B cell (primary cell): ENCODE measurements around the gene GRIK3. TPM values are rescaled to one million over a fixed set of nuclear protein-coding genes. Genes with fewer than 3 reads are reported as not detected.

Experiments used
- ATAC-seq: fragments of 200-7000 bp; cut with Tn5 transposase; one replicate; pipeline ENCODE4 v1.10.0; 2021; ENCODE audit warnings: low read depth, mild to moderate bottlenecking, moderate number of reproducible peaks, moderate library complexity
- CTCF ChIA-PET: fragments of 350-600 bp; sonication (Branson Sonifier 250); formaldehyde crosslinking; loops from one replicate; lab custom pipeline; 2021; ENCODE audit warnings: antibody characterized with exemption, inconsistent platforms; lab: Charles Lee
- POLR2A ChIA-PET: fragments of 350-600 bp; sonication (Branson Sonifier 250); formaldehyde crosslinking; loops from one replicate; lab custom pipeline; 2021; ENCODE audit warnings: antibody characterized with exemption; lab: Charles Lee
- DNase-seq: peaks from one replicate; pipeline ENCODE4 v3.0.0; 2013
- H2AFZ ChIP-seq: 2 replicates; pipeline ENCODE4 v1.6.1; 2012; ENCODE audit warnings: mild to moderate bottlenecking, low read depth, low read length; ENCODE audit not compliant: insufficient read depth, poor library complexity, severe bottlenecking
- H3K27ac ChIP-seq, 2 donors: 1 replicate in 1 of 2; 2 replicates in 1 of 2; pipeline ENCODE4 v1.5.1; 2012 to 2013; ENCODE audit warnings: low read length in 2 of 2, mild to moderate bottlenecking in 2 of 2, moderate library complexity in 1 of 2
- H3K27me3 ChIP-seq, 4 experiments: fragments of 200-600 bp in 1 of 4; sonication (generic) in 1 of 4; replicated peaks in 1 of 4; 1 replicate in 2 of 4; 2 replicates in 2 of 4; pipeline versions ENCODE4 v1.6.1 to v1.7.0; 2013 to 2016; ENCODE audit warnings: low read length in 3 of 4, mild to moderate bottlenecking in 2 of 4, mixed read lengths in 1 of 4, moderate library complexity in 1 of 4; ENCODE audit not compliant: insufficient read depth in 4 of 4, control insufficient read depth in 3 of 4; ENCODE audit errors: control extremely low read depth in 1 of 4
- H3K36me3 ChIP-seq, 2 experiments: replicated peaks in 1 of 2; 1 replicate in 1 of 2; 2 replicates in 1 of 2; pipeline versions ENCODE4 v1.6.1 to v1.7.1; 2013; ENCODE audit warnings: low read length in 1 of 2; ENCODE audit not compliant: insufficient read depth in 2 of 2, control insufficient read depth in 1 of 2; ENCODE audit errors: control extremely low read depth in 1 of 2, extremely low read depth in 1 of 2
- H3K4me1 ChIP-seq, 2 donors: fragments of 200-600 bp in 1 of 2; sonication (generic) in 1 of 2; 1 replicate in 1 of 2; 2 replicates in 1 of 2; pipeline versions ENCODE4 v1.5.1 to v1.6.1; 2013 to 2017; ENCODE audit warnings: low read length in 2 of 2; ENCODE audit not compliant: control insufficient read depth in 2 of 2, insufficient read depth in 2 of 2
- H3K4me2 ChIP-seq: replicated peaks from 2 replicates; pipeline ENCODE3; 2012; ENCODE audit warnings: mild to moderate bottlenecking, low read depth, low read length; ENCODE audit not compliant: poor library complexity, severe bottlenecking
- H3K4me3 ChIP-seq, 5 experiments: fragments of 200-600 bp in 1 of 5; sonication (generic) in 1 of 5; 1 replicate in 3 of 5; 2 replicates in 2 of 5; pipeline versions ENCODE4 v1.5.1 to v1.7.0; 2011 to 2016; ENCODE audit warnings: low read length in 4 of 5, mild to moderate bottlenecking in 4 of 5, low read depth in 2 of 5, control low read depth in 1 of 5, moderate library complexity in 1 of 5; ENCODE audit not compliant: insufficient read depth in 1 of 5; ENCODE audit errors: control extremely low read depth in 1 of 5, extremely low read depth in 1 of 5
- H3K79me2 ChIP-seq: fragments of 200-600 bp; sonication (generic); one replicate; pipeline ENCODE4 v1.6.0; 2016; ENCODE audit warnings: low read length; ENCODE audit not compliant: control insufficient read depth, insufficient read depth
- H3K9ac ChIP-seq: fragments of 200-600 bp; sonication (generic); 2 replicates; pipeline ENCODE4 v1.6.1; 2017; ENCODE audit warnings: mild to moderate bottlenecking, low read length, moderate library complexity
- H3K9me3 ChIP-seq, 3 donors: one replicate each; pipeline versions ENCODE4 v1.6.1 to v1.7.1; 2013; ENCODE audit warnings: low read length in 2 of 3; ENCODE audit not compliant: control insufficient read depth in 2 of 3, insufficient read depth in 1 of 3; ENCODE audit errors: control extremely low read depth in 1 of 3
- H4K20me1 ChIP-seq: 2 replicates; pipeline ENCODE4 v1.6.0; 2012; ENCODE audit warnings: mild to moderate bottlenecking, low read length; ENCODE audit not compliant: insufficient read depth, control insufficient read depth, poor library complexity, severe bottlenecking
- H3K27ac Mint-ChIP-seq: one replicate; pipeline ENCODE4 v1.8.0; 2021; ENCODE audit warnings: mixed read lengths
- H3K27me3 Mint-ChIP-seq: one replicate; pipeline ENCODE4 v1.8.0; 2021; ENCODE audit warnings: mixed read lengths
- H3K4me1 Mint-ChIP-seq: one replicate; pipeline ENCODE4 v1.8.0; 2021; ENCODE audit warnings: mixed read lengths
- H3K4me3 Mint-ChIP-seq: one replicate; pipeline ENCODE4 v1.8.0; 2021; ENCODE audit warnings: mixed read lengths
- H3K9me3 Mint-ChIP-seq: one replicate; pipeline ENCODE4 v1.8.0; 2022; ENCODE audit warnings: mixed read lengths; ENCODE audit not compliant: insufficient read depth
- EZH2 ChIP-seq: IDR thresholded peaks from 2 replicates; pipeline ENCODE4 v1.6.1; 2012; ENCODE audit warnings: borderline replicate concordance, low read depth, mild to moderate bottlenecking, moderate library complexity, low read length; ENCODE audit not compliant: insufficient read depth, poor library complexity, severe bottlenecking
- WGBS: methylation state at CpG from one replicate; pipeline ENCODE4 v1.1.5; 2013; ENCODE audit warnings: missing lambda C conversion rate; ENCODE audit not compliant: insufficient coverage; 5-methylcytosine and 5-hydroxymethylcytosine counted together
- intact Hi-C: fragments of 100-400 bp; cut with micrococcal nuclease; formaldehyde crosslinking; loops from one replicate; pipeline ENCODE4 v1.10.0; 2022
- polyA plus RNA-seq: library from polyadenylated mRNA; depleted of rRNA; stranded (reverse); fragments of >200 nt; gene quantifications from 2 replicates; pipeline ENCODE4 v1.2.3, GENCODE V29; 2012
- total RNA-seq, 2 donors: library from RNA; stranded (reverse); fragments of 120-200 nt in 1 of 2; gene quantifications; 1 replicate in 1 of 2; 2 replicates in 1 of 2; pipeline versions ENCODE4 v1.2.3 to v1.2.4, GENCODE V29; 2013 to 2022
- TF ChIP-seq, protein P1 (sequence below): fragments of 200-600 bp; IDR thresholded peaks from one replicate; pipeline ENCODE4 v1.8.0; 2022; ENCODE audit warnings: antibody characterized with exemption, mild to moderate bottlenecking

GRIK3 gene
- total and polyA plus RNA-seq, 2 donors (not counting 1 experiment from before 2014, with no cell fraction given), result 0.12 to 1.5 TPM

DNA sequence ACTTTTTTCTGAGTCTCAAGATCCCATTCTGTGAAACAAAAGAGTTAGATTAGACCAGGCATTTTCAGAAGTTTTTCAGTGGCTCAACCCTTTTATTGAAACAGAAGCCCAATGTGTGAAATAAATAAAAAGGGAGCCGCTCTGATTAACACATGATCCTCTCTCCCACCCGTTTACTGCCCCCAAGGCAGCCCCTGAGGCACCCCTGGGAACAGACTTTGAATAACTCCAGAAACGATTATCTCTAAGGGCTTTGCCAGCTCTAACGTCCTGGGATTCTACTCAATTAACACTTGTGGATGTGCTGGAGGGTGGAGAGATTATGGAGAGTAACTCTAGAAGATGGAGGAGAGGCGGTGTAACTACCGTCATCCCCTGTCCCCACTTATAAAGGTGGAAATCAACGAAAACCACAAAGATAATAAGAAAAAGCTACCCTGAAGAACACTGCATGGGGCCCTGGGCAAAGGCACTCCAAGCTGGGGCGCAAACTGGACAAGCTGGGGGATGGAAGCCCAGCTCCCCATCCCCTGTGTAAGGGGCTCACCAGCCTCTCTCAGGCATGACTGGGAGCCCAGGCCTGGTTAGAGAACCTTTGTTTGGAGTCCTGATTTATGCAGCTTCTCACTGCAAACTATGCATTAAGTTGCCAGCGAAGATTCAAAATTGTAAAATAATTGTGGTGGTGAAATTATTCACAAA lies 39.0 kb upstream of the GRIK3 start:
- peaks cover 14% of the 10 kb centered on the region for H3K27me3 Mint-ChIP-seq
- Histone ChIP-seq H3K4me2 (no peak overlapping the region), H3K27ac (no peak overlapping the region), H2AFZ (no peak overlapping the region), H4K20me1 (no peaks in the 10 kb centered on the region), H3K9ac (no peak overlapping the region), H3K27me3 (peaks cover 0 to 5% (median 0%) of the 10 kb centered on the region in 4 experiments), H3K4me1 (no peaks in the 10 kb centered on the region), H3K79me2 (no peaks in the 10 kb centered on the region), H3K4me3 (no peak overlapping the region), H3K36me3 (no peaks in the 10 kb centered on the region), H3K9me3 (no peaks in the 10 kb centered on the region)
- DNase-seq (no peak), ATAC-seq (no peak)
- intact Hi-C loops, result no loop called here
- H3K4me3 Mint-ChIP-seq, result no peak overlapping the region
- ChIA-PET POLR2A (no interaction called here), CTCF (no interaction called here)
- 86% methylated on average over 2 of the region's 9 CpGs for WGBS
- H3K4me1 Mint-ChIP-seq, result no peaks in the 10 kb centered on the region
- no peak overlapping the region for H3K27ac Mint-ChIP-seq
- TF ChIP-seq, protein P1, sequence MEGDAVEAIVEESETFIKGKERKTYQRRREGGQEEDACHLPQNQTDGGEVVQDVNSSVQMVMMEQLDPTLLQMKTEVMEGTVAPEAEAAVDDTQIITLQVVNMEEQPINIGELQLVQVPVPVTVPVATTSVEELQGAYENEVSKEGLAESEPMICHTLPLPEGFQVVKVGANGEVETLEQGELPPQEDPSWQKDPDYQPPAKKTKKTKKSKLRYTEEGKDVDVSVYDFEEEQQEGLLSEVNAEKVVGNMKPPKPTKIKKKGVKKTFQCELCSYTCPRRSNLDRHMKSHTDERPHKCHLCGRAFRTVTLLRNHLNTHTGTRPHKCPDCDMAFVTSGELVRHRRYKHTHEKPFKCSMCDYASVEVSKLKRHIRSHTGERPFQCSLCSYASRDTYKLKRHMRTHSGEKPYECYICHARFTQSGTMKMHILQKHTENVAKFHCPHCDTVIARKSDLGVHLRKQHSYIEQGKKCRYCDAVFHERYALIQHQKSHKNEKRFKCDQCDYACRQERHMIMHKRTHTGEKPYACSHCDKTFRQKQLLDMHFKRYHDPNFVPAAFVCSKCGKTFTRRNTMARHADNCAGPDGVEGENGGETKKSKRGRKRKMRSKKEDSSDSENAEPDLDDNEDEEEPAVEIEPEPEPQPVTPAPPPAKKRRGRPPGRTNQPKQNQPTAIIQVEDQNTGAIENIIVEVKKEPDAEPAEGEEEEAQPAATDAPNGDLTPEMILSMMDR, result no peak
- TF ChIP-seq EZH2, result no peak
- no peaks in the 10 kb centered on the region for H3K9me3 Mint-ChIP-seq

DNA sequence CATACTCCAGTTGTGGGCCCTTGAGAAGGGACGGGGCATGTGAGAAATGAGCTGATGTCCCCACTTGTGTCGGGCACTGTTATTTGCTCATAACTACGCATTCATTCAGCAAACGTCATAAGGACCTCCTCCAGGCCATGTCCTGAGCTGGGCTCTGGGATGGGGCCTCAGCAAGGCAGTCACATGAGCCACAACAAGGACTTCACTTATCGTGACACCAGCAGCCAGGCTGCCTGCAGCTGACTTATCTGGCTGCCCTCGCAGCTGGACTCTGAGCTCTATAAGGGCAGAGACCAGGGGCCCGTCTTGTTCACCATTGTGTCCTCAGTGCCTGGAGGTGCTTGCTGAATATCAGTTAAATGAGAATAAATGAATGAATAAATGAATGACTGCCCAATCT lies 37.5 kb upstream of the GRIK3 start:
- no peaks in the 10 kb centered on the region for H3K9me3 ChIP-seq
- 68% methylated on average over 6 of the region's 7 CpGs for WGBS

More for the DNA sequence above, 37.5 kb upstream of the GRIK3 start:
- no peaks in the 10 kb centered on the region for H4K20me1 ChIP-seq
- no peak overlapping the region for H2AFZ ChIP-seq
- intact Hi-C loops, result no loop called here
- Mint-ChIP-seq H3K27me3 (peaks cover 23% of the 10 kb centered on the region), H3K9me3 (no peaks in the 10 kb centered on the region), H3K4me3 (no peak overlapping the region), H3K4me1 (no peaks in the 10 kb centered on the region), H3K27ac (no peak overlapping the region)
- H3K4me1 ChIP-seq, result no peaks in the 10 kb centered on the region
- H3K27me3 ChIP-seq, result peaks cover 0 to 7% (median 0%) of the 10 kb centered on the region in 4 experiments
- POLR2A ChIA-PET, result no interaction called here
- H3K4me3 ChIP-seq, result no peak overlapping the region
- TF ChIP-seq EZH2, result no peak
- TF ChIP-seq, protein P1, result no peak
- H3K27ac ChIP-seq, result no peak overlapping the region
- no peaks in the 10 kb centered on the region for H3K79me2 ChIP-seq
- no peaks in the 10 kb centered on the region for H3K36me3 ChIP-seq
- H3K4me2 ChIP-seq, result no peak overlapping the region
- ATAC-seq (no peak), DNase-seq (no peak)
- CTCF ChIA-PET, result no interaction called here
- H3K9ac ChIP-seq, result no peak overlapping the region
